GM18498 (cell line): ENCODE data around the gene DUSP12.
"Not testable (repeated sequence)": the region's sequence is repeated elsewhere in the genome, so short reads cannot be mapped to it uniquely, and the experiment has no call there.

Experiments used
- ATAC-seq: cut with Tn5 transposase; IDR thresholded peaks from one replicate; pipeline ENCODE4 v1.9.1; 2021; ENCODE audit warnings: mild to moderate bottlenecking, moderate library complexity; ENCODE audit not compliant: unreplicated experiment

Gene DUSP12

DNA sequence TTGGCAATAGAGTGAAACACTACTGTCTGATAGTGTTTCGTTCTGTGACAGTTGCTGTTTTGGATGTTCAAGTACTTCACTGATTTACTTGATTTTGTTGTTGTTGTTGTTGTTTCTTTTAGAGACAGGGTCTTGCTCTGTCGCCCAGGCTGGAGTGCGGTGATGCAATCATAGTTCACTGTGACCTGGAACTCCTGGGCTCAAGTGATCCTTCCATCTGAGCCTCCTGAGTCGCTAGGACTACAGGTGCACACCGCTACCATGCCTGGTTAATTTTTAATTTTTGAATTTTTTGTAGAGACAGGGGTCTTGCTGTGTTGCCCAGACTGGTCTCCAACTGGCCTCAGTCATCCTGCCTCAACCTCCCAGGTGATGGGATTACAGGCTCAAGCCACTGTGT is 18.9 kb downstream of the DUSP12 start:
- ATAC-seq: no peak

DNA sequence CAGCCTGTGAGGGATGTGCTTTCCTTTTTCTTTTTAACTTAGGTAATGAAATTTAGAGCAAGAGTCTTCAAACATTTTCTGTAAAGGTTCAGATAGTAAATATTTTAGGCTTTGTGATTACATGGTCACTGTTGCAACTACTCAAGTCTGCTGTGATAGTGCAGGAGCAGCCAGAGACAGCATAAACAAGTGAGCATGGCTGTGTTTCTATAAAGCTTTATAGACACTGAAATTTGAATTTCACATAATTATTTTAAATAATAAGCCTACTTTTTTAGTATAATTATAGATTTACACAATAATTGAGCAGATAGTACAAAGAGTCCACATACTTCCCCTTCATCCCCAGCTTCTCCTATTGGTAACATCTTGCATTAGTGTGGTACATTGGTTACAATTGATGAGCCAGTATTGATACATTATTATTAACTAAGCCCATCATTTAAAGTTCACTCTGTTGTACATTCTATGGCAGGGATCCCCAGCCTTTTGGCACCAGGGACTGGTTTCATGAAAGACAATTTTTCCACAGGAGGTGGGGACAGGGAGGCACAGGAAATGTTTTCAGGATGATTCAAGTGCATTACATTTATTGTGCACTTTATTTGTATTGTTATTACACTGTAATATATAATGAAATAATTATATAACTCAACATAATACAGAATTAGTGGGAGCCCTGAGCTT is 19.5 kb downstream of the DUSP12 start:
- no peak for ATAC-seq

DNA sequence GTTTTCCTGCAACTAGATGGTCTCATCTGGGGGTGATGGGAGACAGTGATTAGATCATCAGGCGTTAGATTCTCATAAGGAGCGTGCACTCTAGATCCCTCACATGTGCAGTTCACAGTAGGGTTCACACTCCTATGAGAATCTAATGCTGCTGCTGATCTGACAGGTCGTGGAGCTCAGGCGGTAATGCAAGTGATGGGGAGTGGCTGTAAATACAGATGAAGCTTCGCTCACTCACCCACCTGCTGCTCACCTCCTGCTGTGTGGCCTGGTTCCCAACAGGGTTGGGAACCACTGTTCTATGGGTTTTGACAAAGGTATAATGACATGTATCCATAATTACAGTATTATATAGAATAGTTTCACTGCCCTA is 20.1 kb downstream of the DUSP12 start:
- ATAC-seq: not testable (repeated sequence)

DNA sequence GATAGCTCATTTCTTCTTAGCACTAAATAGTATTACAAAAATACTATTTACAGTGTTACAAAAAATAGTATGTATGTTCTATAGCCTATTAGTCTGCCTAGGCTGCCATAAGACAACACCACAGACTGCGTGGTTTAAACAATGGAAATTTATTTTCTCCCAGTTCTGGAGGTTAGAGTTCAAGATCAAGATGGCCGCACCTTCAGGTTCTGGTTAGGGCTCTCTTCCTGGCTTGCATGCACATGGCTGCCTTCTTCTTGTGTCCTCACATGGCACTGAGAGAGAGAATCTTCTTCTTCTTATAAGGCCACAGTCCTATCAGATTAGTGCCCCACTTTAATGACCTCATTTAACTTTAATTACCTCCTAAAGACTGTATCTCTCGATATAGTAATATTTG is 20.7 kb downstream of the DUSP12 start:
- ATAC-seq: no peak

DNA sequence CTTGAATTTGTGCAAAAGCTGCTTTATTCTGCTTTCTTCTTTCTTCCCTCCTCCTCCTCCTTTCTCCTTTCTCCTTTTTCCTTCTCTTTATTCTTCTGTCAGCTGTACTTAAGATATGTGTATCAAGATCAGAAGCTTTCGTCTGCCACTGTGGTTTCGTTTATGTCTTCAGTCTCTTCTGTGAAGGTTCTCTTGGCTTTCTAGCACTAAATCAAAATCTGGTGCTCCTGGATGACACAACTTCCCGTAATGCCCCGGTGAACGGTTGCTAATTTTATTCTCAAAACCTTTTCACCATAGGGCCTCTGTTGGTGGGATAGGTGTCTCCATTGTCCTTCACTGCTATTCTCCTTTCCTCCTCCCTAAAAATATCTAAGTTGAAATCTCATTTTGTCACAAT is 21.6 kb downstream of the DUSP12 start:
- ATAC-seq: no peak

DNA sequence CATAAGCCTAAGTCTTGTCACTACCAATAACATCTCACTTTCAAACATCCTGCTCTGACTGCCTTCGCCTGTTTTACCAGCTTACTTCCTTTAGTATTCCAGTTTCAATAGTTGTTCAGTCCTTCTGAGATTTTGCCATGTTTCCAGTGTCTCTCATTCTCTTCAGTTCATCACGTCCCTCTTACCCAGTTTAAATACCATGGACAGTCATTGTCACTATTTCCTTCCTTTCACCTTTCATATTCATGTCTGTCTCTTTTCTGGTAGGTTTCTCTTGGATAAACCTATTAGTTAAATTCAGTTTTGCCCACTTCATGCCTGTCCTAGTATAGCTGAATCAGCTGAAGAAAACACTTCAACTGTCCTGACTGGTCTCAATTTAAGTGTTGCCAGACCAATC is 22.4 kb downstream of the DUSP12 start:
- ATAC-seq: no peak

DNA sequence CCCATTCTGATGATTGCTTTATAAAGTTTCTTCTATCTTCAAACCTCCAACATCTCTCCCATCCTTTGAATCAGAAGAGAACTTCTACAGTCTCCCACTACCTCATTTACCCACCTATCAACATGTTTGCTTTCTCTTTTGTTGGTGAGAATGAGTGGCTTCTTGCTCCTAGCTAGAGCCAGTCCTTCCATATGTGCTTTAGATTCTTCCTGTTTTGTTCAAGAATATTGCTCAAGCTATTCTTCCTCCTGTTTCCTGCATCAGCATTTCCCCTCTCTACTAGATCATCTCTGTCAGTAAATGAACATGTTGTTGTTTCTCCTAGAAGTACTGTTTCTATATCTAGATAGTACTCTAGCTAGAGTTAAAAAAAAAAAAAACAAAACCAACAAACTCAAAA is 22.8 kb downstream of the DUSP12 start:
- no peak for ATAC-seq

DNA sequence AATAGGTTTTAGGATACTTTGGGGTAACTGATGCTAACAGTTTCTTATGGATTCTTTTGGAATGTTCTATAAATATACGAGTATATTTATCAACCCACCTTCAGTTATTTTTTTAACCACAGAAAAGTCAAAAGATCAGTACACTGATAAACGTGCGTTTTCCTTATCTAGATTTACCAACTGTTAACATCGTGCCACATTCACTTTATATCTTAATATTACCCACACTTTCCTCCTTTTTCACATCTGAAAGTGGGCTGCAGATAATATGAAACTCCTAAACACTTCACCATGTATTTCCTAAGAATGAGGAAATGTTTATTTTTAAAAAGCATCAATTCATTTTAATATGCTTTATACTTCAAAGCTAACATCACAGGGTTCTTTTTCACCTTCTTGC is 24.2 kb downstream of the DUSP12 start:
- no peak for ATAC-seq

DNA sequence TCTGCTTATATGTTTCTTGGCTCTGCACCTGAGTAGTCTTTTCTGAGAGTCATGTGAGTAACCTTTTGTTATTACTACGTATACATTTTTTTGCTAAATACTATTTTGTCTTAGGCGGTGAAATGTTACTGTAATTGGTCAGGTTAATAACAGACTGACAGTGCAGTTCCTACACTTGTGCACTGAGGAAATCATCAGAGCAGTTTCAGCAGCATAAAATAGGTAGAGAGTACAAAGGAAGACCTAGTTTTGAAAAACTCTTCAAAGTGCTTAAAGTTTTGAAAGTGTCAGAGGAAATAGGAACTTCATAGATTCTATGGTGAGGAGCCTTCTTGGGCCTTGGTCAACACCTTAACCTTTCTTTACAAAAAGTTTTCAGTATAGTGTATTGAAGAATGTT is 27.7 kb downstream of the DUSP12 start:
- ATAC-seq: no peak

DNA sequence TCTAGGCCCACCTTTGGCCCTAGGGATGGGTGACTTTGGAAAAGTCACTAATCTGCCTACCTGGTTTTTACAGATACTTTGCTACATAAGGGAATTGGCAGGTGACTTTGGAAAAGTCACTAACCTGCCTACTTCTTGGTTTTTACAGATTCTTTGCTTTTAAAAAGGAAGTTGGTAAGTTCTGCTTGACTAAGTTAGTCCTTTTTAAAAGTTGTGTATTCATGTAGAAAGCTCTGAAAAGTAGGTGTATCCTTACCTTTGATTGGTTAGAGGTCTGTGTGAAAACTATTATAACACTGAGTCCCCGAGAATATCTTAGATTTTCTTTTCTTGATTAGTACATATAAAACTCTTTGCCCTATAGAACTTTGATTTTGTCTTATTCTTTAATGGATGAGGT is 28.9 kb downstream of the DUSP12 start:
- ATAC-seq: no peak

DNA sequence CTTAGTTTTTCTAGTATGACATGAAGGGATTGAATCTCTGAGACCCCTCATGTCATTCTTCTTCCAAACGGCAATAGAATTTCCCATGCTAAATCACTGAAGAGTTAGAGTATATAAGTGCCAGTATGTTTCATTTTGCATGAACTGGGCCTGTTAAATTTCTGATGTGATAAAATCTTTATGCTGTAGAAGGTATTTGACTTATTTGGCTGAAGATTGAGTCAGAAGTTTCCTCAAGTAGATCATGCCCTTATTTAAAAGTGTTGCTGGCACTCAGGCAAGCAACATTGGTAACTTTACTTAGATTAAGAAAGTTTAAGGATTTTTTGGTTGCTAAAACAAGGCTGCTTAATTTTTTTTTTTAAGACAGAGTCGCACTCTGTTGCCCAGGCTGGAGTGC is 29.8 kb downstream of the DUSP12 start:
- no peak for ATAC-seq

DNA sequence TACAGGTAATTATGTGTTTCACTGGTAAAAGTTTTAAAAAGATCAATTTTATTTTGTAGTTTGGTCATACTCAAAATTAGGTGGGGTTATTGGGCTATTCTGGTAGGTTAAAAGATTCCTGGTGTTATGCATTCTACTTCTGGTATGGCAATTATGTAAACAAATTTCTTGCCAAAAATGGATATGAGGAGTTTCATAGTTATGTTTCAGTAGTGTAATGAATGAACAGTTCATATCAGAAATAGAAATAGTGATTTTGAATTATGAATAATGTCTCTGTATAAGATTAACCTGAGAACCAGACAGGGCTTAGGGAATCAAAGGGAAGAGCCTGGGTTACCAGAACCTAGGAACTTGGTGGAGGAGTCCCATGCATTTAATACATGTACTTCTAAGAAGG is 32.4 kb downstream of the DUSP12 start:
- peak; percentile 49 for ATAC-seq

DNA sequence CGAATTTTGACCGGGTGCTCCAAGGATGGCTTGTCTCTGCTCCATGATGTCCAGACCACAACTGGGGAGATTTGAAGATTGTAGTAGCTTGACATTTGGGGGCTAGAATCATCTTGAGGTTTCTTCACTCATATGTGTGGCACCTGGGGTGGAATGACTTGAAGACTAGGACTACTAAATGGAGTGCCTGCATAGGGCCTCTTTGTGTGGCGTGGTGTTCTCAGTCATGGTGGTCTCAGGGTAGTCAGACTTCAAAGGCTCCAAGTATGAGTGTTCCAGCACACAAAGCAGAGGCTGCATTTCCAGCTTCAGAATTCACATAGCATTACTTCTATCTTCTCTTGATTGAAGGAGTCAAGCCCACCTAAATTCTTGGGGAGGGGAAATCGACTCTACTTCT is 33.3 kb downstream of the DUSP12 start:
- no peak for ATAC-seq

DNA sequence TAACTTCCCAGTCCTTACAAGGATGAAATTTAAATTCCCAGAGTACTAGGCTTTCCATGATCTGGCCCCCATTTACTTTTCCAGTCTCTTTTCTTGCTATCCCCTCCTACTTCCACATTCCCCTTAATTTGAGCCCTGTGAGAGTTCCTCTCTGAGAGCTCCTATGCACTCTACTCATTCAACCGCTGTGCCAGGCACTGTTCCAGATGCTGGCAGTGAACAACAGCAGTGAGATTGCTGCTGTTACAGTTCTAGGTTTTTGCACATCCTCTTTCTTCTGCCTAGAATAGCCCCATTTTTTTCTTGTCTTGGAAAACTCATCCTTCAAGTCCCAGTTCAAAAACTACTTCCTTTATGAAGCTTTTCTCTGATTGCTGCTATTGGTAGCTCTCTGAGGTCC is 35.4 kb downstream of the DUSP12 start:
- ATAC-seq: no peak

DNA sequence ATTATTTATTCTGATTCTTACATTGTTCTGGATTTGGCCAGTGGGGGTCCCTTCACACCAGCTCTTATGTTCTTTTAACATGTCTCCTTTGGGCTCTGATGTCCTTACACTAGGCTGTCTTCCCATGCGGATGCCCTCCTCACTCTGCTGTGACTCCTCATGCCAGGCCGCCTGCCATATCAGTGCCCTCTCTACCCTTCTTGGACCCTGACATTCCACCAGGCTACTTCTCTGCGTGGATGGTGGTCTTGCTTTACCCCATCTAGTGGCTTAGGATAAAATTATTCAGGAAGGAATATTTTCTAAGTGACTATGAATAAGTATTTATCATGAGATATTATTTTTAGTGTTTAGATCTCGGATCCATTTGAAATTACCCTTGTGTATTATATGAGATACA is 37.8 kb downstream of the DUSP12 start:
- no peak for ATAC-seq

DNA sequence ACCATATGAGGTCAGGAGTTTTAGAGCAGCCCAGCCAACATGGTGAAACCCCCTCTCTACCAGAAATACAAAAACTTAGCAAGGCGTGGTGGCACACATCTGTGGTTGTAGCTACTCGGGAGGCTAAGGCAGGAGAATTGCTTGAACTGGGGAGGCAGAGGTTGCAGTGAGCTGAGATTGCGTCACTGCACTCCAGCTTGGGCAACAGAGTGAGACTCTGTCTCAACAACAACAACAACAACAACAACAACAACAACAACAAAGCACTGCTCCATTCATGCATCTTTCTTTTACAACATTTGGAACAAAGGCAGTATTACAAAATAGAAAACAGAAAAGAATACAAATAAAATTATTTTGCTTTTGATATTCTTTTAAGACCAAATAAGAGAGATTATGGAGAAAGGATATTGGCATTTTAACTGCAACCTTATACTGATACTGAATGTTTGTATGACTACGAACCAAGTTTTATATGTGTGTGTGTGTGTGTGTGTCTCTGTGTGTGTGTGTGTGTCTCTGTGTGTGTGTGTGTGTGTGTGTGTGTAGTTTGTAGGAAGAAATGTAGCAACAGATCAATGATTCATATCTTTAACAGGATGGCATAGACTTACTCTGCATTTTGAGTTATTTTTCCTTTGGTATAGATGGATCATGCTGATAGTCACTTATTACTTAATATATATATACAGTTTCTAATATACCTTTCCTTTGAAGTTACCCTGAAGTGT is 41.2 kb downstream of the DUSP12 start:
- ATAC-seq: no peak

DNA sequence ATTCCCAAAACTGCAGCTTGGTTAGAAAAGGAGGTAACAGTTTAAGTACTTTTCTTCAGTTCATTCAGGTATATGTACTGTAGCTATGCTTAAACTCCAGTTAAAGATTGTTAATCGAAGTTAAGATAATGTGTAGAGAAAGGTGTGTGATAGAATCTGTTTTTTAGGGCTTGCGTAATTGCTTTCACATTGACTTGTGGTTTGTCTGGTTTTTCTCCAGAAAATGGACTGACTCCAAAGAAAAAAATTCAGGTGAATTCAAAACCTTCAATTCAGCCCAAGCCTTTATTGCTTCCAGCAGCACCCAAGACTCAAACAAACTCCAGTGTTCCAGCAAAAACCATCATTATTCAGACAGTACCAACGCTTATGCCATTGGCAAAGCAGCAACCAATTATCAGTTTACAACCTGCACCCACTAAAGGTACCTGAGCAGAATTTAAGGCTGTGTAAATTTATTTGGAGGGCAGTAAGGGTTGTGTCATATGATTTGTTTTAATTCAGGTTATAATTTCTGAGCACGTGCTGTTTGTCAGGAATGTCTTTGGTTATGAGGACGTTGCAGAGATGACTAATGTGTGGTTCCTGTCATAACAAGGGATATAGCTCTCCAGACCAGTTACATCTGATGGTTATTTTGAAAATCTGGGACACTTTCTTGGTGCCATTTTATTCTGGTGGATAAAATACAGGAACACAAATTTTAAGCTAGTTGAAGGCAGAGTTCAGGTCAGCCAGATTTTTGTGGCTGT is 42.5 kb downstream of the DUSP12 start:
- no peak for ATAC-seq

DNA sequence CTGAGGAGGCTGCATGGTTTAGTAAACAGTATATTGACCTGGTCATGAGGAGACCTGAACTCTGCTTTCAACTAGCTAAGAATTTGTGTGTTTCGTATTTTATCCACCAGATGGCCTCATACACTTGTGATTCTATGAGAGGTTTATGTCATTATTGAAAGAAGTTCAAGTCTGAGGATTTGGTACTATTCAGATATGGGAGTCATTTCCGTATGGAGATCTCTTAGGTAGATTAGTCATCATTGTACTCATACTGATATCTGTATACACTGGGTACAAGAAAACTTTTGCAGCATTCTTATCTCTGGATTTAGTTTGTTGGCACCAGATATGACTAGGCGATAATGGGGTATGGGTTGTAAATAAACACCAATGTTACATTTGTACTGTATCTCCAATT is 43.2 kb downstream of the DUSP12 start:
- peak; percentile 62 for ATAC-seq

DNA sequence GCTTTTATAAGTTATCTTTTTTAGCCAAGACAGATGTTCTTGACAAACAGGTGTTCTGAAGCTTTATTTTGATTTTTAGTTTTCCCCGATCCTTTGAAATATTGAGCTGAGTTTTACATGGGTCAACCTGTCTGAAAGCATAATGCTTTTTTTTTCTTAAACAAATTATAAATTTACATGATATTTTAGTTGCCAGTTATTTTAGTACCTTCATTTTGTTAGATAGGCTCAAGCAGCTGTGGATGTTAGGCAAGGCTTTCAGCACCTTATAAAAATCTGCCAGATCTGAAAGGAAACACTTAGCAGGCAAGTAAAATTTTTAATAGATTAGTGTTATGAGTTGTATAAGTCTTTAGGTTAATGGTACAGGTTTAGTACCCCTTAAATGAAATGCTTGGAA is 50.2 kb downstream of the DUSP12 start:
- ATAC-seq: no peak

DNA sequence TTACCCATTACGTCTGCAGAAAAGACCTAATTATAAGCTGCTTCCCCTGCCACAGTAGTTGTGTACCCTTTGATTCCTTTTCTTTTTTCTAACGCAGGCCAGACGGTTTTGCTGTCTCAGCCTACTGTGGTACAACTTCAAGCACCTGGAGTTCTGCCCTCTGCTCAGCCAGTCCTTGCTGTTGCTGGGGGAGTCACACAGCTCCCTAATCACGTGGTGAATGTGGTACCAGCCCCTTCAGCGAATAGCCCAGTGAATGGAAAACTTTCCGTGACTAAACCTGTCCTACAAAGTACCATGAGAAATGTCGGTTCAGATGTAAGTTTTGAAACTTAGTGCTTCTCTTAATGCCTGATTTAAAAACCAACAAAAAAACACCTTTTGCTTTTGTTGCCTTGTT is 52.4 kb downstream of the DUSP12 start:
- no peak for ATAC-seq

DNA sequence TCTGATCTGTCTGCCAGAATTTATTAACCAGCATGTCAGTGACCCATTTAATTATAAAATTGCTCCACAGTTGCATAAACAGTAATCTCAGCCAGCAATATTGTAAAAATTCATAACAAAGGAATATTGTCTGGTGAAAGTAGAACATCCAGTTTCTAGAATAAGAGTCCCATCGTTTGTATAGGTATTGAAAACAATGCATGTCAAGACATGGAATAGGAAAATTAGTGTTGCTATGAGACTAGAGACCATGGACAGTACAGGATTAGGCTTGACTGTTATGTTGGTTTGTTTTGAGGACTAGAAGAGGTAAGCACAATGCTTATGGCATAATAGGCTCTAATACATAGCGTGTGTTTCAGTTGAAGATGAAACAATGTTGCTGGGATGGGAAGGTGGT is 53.6 kb downstream of the DUSP12 start:
- no peak for ATAC-seq
